ENCODE measurements around the gene MAML1. TPM values are rescaled to one million over a fixed set of nuclear protein-coding genes. Genes with fewer than 3 reads are reported as not detected.

Gene MAML1
- total and polyA plus RNA-seq, 7 donors: 4.6 to 16.0 (median 11.8) TPM

DNA sequence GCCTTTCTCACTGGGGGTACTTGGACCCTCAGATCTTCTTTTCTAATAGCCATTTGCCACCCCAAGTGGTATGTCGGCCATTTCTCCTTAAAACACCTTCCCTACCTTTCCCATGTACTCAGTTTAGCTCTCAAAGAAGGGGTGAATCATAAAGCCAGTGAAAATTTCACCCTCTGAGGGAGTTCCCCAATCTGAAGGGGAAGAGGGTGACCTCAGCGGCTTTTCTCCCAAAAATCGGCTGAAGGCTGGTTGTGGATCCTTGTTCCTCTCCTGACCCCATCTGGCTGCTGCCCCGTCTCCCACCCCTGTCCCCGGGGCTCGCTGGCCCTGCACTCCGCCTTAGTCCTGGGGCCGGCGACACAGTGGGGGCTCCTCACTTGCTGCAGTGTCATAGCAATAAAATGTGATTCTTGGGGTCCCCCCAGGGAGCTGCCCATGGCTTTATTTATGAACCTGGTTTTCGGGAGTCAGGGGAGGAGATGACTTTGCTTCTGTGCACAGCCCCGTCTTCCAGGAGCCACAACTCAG is 43.9 kb downstream of the MAML1 start:
- intact Hi-C loops (cut with DNase I): no loop called here
- Histone ChIP-seq H3K36me3 (ENCODE audit: insufficient read depth in 1 of 2, low read depth in 1 of 2) (peaks cover 6 to 88% of the 10 kb centered on the region in 2 donors), H3K4me3 (no peak overlapping the region), H3K27ac (no peak overlapping the region), H3K27me3 (ENCODE audit: insufficient read depth in 3 of 3, low read length in 2 of 3) (no peaks in the 10 kb centered on the region), H3K4me1 (no peaks in the 10 kb centered on the region), H3K9me3 (no peaks in the 10 kb centered on the region)
- WGBS, 3 donors: 91 to 93% (median 91%) methylated on average over 11 of the region's 11 CpGs
- TF ChIP-seq, protein P1, sequence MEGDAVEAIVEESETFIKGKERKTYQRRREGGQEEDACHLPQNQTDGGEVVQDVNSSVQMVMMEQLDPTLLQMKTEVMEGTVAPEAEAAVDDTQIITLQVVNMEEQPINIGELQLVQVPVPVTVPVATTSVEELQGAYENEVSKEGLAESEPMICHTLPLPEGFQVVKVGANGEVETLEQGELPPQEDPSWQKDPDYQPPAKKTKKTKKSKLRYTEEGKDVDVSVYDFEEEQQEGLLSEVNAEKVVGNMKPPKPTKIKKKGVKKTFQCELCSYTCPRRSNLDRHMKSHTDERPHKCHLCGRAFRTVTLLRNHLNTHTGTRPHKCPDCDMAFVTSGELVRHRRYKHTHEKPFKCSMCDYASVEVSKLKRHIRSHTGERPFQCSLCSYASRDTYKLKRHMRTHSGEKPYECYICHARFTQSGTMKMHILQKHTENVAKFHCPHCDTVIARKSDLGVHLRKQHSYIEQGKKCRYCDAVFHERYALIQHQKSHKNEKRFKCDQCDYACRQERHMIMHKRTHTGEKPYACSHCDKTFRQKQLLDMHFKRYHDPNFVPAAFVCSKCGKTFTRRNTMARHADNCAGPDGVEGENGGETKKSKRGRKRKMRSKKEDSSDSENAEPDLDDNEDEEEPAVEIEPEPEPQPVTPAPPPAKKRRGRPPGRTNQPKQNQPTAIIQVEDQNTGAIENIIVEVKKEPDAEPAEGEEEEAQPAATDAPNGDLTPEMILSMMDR (IDR thresholded peaks at IDR 0.05): no peak
- ATAC-seq (no peak), DNase-seq (peak in 1 of 2 donors; percentile 39)

DNA sequence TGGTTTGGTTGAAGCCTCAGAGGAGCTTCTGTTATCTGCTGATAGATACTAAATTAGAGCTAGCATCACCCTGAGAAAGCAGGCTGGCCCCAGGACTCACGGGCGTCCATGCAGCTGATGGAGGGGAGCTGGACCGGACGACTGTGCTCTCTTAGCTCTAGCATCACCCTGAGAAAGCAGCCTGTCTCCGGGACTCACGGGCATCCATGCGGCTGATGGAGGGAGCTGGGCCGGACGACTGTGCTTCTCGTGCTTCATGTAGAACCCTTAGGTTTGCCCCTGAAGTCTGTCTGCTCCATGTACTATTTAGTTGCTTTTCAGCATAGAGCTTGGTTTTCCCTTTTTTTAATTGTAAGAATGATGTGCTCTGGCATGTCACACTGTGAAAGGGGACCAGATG is 44.8 kb downstream of the MAML1 start:
- no peak overlapping the region for H3K27ac ChIP-seq
- H3K36me3 ChIP-seq (ENCODE audit: insufficient read depth in 1 of 2, low read depth in 1 of 2): peaks cover 6 to 78% of the 10 kb centered on the region in 2 donors
- H3K27me3 ChIP-seq (ENCODE audit: insufficient read depth in 3 of 3, low read length in 2 of 3): no peaks in the 10 kb centered on the region
- no peak overlapping the region for H3K4me3 ChIP-seq
- TF ChIP-seq, protein P1 (IDR thresholded peaks at IDR 0.05): no peak
- H3K4me1 ChIP-seq: no peaks in the 10 kb centered on the region
- WGBS, 3 donors: 91 to 93% (median 92%) methylated on average over 10 of the region's 10 CpGs
- DNase-seq (no peak), ATAC-seq (no peak)
- intact Hi-C loops (cut with DNase I): no loop called here
- H3K9me3 ChIP-seq: no peaks in the 10 kb centered on the region

DNA sequence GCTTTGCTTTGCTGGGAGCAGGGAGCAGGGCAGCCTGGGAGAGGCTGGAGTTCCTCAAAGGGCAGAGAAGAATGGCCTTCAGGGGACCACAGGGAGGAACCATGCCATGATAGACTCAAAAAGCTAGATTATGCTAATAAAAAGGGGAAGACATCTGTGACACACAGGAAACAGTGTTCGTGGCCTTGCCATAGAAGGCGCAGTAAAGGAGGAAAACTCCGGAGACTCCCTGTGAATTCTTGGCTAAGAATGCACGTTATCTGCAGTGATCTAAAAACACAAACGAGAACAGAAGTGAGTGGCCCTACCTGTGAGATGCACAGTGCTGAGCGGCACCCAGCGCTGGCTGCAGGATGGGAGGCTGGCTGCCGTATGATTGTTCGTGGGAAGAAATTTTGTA is 45.3 kb downstream of the MAML1 start:
- ATAC-seq (no peak), DNase-seq (peak in 1 of 2 donors; percentile 14)
- Histone ChIP-seq H3K36me3 (ENCODE audit: insufficient read depth in 1 of 2, low read depth in 1 of 2) (peaks cover 6 to 74% of the 10 kb centered on the region in 2 donors), H3K27ac (no peak overlapping the region), H3K4me3 (no peak overlapping the region), H3K4me1 (no peaks in the 10 kb centered on the region), H3K27me3 (ENCODE audit: insufficient read depth in 3 of 3, low read length in 2 of 3) (no peaks in the 10 kb centered on the region), H3K9me3 (no peaks in the 10 kb centered on the region)
- WGBS, 3 donors: 80 to 86% (median 85%) methylated on average over 9 of the region's 9 CpGs
- intact Hi-C loops (cut with DNase I): loop anchor here in 1 of 2 donors (1.0 kb wide), 1 partner anchor 39 kb away; no protein-coding TSS in a partner anchor
- TF ChIP-seq, protein P1 (IDR thresholded peaks at IDR 0.05): no peak

DNA sequence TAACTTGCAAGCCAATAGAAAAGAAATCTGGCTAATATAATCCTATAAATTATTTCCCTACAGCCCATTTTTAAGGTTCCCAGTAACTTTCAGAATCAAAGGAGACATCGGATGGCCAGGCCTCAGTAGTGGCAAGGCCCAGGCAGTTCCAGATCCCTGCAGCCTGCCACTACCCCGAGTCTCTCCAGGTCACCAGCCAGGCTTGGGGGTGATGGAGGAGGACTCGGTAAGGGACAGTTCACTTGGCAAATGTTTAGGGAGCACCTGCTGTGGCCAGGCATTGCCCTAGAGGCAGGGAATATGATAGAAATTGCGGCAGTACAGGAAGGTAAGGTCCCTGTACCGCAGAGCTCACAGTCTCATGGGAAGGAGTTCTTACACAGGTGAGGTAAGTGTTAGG is 46.0 kb downstream of the MAML1 start:
- DNase-seq: peak in 1 of 2 donors; percentile 15
- Histone ChIP-seq H3K4me3 (no peak overlapping the region), H3K4me1 (no peaks in the 10 kb centered on the region), H3K27ac (no peak overlapping the region), H3K9me3 (no peaks in the 10 kb centered on the region), H3K27me3 (ENCODE audit: insufficient read depth in 3 of 3, low read length in 2 of 3) (no peaks in the 10 kb centered on the region), H3K36me3 (ENCODE audit: insufficient read depth in 1 of 2, low read depth in 1 of 2) (peaks cover 4 to 67% of the 10 kb centered on the region in 2 donors)
- WGBS, 3 donors: 89 to 95% (median 94%) methylated on average over 5 of the region's 5 CpGs
- intact Hi-C loops (cut with DNase I): loop anchor here in 1 of 2 donors (1.0 kb wide), 1 partner anchor 39 kb away; no protein-coding TSS in a partner anchor
- ATAC-seq: no peak
- TF ChIP-seq, protein P1 (IDR thresholded peaks at IDR 0.05): no peak

DNA sequence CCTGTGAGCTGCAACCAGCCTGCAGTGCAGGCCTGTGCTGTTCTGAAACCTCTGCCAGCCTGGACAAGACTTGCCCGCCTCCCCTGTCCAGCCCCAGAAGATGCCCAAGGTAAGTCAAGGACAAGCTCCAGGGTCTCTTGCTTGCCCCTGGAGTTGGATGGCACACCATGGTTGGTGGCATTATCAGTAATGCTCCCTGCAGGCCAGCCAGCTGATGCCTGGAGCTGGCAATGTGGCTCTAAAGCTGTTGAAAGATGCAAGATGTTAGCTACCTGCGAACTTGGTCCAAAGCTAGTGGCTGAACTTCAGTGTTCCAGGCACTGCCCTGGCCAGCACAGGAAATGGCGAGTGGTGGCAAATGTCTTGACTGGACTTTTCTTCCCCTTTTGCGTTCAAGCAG is 47.2 kb downstream of the MAML1 start:
- H3K36me3 ChIP-seq (ENCODE audit: insufficient read depth in 1 of 2, low read depth in 1 of 2): peaks cover 4 to 54% of the 10 kb centered on the region in 2 donors
- DNase-seq: no peak
- H3K4me3 ChIP-seq: no peak overlapping the region
- ATAC-seq: no peak
- TF ChIP-seq, protein P1 (IDR thresholded peaks at IDR 0.05): no peak
- no peaks in the 10 kb centered on the region for H3K27me3 ChIP-seq (ENCODE audit: insufficient read depth in 3 of 3, low read length in 2 of 3)
- H3K4me1 ChIP-seq: no peaks in the 10 kb centered on the region
- no peak overlapping the region for H3K27ac ChIP-seq
- WGBS, 3 donors: 80 to 85% (median 84%) methylated on average over 4 of the region's 4 CpGs
- intact Hi-C loops (cut with DNase I): no loop called here
- no peaks in the 10 kb centered on the region for H3K9me3 ChIP-seq
